GM15510 (cell line): ENCODE data around the gene NOS1.

Source experiments
- POLR2A ChIP-seq: IDR thresholded peaks from 3 replicates; pipeline ENCODE4 v1.6.1; 2011; ENCODE audit warnings: borderline replicate concordance; ENCODE audit not compliant: insufficient read length; ENCODE audit errors: extremely low read depth

The NOS1 gene

GRCh38 chr12:117159674-117160073 is 201.8 kb downstream of the NOS1 start:
- no peak for TF ChIP-seq POLR2A

GRCh38 chr12:117158911-117159553 is 202.4 kb downstream of the NOS1 start:
- no peak for TF ChIP-seq POLR2A
